ENCODE data around the gene CTNNA2. TPM values are rescaled to one million over a fixed set of nuclear protein-coding genes. Genes with fewer than 3 reads are reported as not detected.
A peak's percentile ranks its signal among the peaks of the same experiment; 100 is the strongest.

The CTNNA2 gene
- total RNA-seq, 1 experiment from 2014 or later = 5.5 TPM

DNA sequence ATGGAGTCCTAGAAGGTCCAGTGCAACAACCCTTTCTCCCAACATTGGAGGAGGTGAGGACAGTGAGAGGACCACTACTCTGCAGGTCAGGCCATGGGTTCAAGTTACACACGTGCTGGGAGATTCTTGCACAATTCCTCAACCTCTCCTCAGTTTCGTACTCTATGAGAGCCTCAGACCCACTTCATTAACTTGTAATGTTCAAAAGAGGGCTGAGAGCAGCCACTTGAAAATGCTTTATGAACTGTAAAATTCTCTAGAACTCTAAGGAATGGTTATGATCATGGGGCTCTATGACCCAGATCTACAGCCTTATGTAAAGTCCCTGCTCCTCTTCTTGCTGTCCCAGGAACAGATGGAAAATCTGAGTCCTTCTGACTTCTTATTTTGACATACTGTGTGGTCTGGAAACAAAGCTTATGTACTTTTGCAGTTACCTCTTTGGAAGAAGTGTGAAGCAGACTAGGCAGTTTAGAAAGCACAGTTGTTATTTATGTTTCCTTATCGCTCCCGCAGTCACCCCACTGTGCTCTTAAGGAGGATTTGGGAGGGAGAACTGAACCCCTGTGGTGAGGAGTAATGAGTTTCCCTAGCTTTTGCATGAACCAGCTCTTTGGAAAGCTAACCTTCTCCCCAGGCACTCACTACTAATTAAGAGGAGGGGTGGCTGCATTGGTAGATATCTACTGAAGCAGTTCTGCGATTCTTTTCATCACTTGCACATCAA is 495.1 kb downstream of the CTNNA2 start:
- no peaks in the 10 kb centered on the region for H3K79me1 ChIP-seq (ENCODE audit: insufficient read depth, low read depth, low read length, poor library complexity, severe bottlenecking)
- no peak overlapping the region for H2BK5ac ChIP-seq (ENCODE audit: insufficient read length, low read length)
- no peak overlapping the region for H3K27ac ChIP-seq (ENCODE audit: insufficient read length, low read depth, low read length)
- no peak overlapping the region for H4K91ac ChIP-seq (ENCODE audit: insufficient read length, low read depth, low read length)
- H2AK5ac ChIP-seq (ENCODE audit: insufficient read length, low read length) = no peak overlapping the region
- H2BK120ac ChIP-seq (ENCODE audit: low read depth, low read length, poor library complexity, severe bottlenecking) = no peak overlapping the region
- no peak overlapping the region for H2AFZ ChIP-seq (ENCODE audit: low read length)
- H2BK15ac ChIP-seq (ENCODE audit: low read depth, low read length) = no peak overlapping the region
- no peak overlapping the region for H3T11ph ChIP-seq (ENCODE audit: low read length)
- peak overlapping the region in 1 of 2 experiments; percentile 58; a peak in 2 of 5 replicates for H3K4me3 Mint-ChIP-seq
- H3K27me3 ChIP-seq (ENCODE audit: insufficient read depth, low read length) = peaks cover 12% of the 10 kb centered on the region; the same call in 1 of the 2 replicates
- no peak for TF ChIP-seq CTCF (conservative IDR thresholded peaks at IDR 0.05)
- no peak overlapping the region for H4K5ac ChIP-seq (ENCODE audit: insufficient read length, low read depth, low read length)
- no peaks in the 10 kb centered on the region for H3K9me3 ChIP-seq (ENCODE audit: control insufficient read depth, low read depth, low read length)
- no peak overlapping the region for H3K56ac ChIP-seq (ENCODE audit: insufficient read length, low read depth, low read length)
- H3K4me1 ChIP-seq (ENCODE audit: insufficient read depth, low read length) = peaks cover 8% of the 10 kb centered on the region; the same call in 1 of the 2 replicates
- no peak overlapping the region for H2BK20ac ChIP-seq (ENCODE audit: low read depth, low read length, poor library complexity, severe bottlenecking)
- H3K23me2 ChIP-seq (ENCODE audit: insufficient read length, low read depth, low read length, poor library complexity, severe bottlenecking) = peaks cover 2% of the 10 kb centered on the region
- no peaks in the 10 kb centered on the region for H3K9me3 Mint-ChIP-seq
- H3K36me3 Mint-ChIP-seq (ENCODE audit: insufficient read depth in 1 of 3, low read depth in 3 of 3) = no peaks in the 10 kb centered on the region
- no peak overlapping the region for H3K14ac ChIP-seq (ENCODE audit: insufficient read depth, low read length)
- no peak overlapping the region for H3K9ac ChIP-seq (ENCODE audit: extremely low read depth, insufficient read length, low read length)
- H3K79me2 ChIP-seq (ENCODE audit: insufficient read depth, low read length) = no peaks in the 10 kb centered on the region
- peaks cover 67% of the 10 kb centered on the region for H3K27me3 Mint-ChIP-seq (ENCODE audit: low read depth)
- DNase-seq = peak; percentile 39
- peak overlapping the region; percentile 13 for H3K4me2 ChIP-seq (ENCODE audit: insufficient read depth, insufficient read length, low read length)
- H4K8ac ChIP-seq (replicated peaks; ENCODE audit: insufficient read length, low read depth, low read length) = no peak overlapping the region
- no peak overlapping the region for H3K23ac ChIP-seq (ENCODE audit: insufficient read length, low read depth, low read length)
- no peak overlapping the region for H3K4ac ChIP-seq (ENCODE audit: low read depth, low read length)
- peaks cover 20 to 30% of the 10 kb centered on the region in 2 experiments for H3K4me1 Mint-ChIP-seq
- H3K27ac Mint-ChIP-seq = no peak overlapping the region
- no CpG with 5 or more reads among the region's 5 CpGs for WGBS (ENCODE audit: extremely low coverage, insufficient read length, low lambda C conversion rate)
- no peaks in the 10 kb centered on the region for H4K20me1 ChIP-seq (ENCODE audit: control insufficient read depth, insufficient read depth, insufficient read length)
- no peak overlapping the region for H2BK12ac ChIP-seq (ENCODE audit: insufficient read length, low read depth, low read length)
- no peak overlapping the region for H3K18ac ChIP-seq (ENCODE audit: insufficient read length, low read depth, low read length)

Measured in H9 (cell line).